HG03565 (cell line): ENCODE results near the gene SARDH.

ENCODE experiments used
- ATAC-seq: cut with Tn5 transposase; IDR thresholded peaks from one replicate; pipeline ENCODE4 v1.9.1; 2021; ENCODE audit warnings: mild to moderate bottlenecking, moderate library complexity; ENCODE audit not compliant: unreplicated experiment

Gene SARDH

DNA sequence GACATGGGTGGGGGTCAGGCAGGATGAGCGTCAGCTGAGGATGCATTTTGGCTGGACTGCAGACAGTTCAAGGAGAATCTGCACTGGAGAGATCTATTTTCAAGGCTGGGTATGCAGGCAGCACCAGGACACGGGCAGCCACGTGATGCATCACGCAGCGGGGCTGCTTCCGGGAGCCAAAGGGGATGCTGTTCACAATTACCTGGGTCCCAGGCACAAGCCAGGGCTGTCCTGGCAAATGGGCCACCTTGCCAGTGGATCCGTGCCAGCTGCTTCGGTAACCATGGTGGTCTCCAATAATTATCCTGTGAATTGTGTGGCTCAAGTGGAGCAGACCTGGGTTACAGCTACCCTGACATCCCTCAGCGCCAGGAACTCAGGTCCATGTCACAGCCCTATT, 84.5 kb downstream of the SARDH start:
- no peak for ATAC-seq

DNA sequence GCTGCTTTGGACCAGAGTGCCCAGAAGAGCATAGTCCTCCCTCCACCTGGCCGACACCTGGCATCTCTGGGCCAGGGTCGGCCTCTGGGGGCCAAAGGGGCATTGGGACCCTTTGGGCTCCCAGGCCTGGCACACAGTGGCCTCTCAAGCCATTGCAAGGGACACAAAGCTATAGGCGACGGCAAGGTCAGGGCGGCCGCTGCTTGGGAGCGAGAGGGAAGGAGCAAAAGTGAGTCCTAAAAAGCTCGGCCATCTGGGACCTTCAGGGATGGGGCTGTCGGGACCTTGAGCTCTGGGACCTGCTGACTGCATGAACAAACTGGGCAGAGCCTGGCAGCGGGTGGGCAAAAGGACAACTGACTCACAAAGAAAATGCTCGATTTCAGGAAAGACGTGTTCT, 88.1 kb downstream of the SARDH start:
- no peak for ATAC-seq

DNA sequence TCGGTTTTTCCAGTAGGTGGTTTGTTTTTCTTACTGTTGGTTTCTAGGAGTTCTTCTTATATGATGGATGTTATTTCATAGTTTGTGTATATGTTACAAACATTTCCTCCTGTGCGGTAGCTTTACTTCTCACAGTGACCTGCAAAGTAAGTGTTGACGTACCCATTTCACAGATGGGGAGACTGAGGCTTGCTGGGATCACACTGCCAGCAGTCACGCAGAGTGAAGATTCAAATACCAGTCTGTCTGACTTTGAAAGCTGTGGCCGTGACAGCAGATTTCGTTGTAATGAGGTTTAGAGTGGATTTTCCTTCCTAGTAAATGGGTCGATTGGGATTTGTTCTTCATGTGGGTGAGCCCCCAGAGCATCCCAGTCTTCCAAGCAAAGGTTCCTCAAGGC, 89.0 kb downstream of the SARDH start:
- ATAC-seq: no peak

DNA sequence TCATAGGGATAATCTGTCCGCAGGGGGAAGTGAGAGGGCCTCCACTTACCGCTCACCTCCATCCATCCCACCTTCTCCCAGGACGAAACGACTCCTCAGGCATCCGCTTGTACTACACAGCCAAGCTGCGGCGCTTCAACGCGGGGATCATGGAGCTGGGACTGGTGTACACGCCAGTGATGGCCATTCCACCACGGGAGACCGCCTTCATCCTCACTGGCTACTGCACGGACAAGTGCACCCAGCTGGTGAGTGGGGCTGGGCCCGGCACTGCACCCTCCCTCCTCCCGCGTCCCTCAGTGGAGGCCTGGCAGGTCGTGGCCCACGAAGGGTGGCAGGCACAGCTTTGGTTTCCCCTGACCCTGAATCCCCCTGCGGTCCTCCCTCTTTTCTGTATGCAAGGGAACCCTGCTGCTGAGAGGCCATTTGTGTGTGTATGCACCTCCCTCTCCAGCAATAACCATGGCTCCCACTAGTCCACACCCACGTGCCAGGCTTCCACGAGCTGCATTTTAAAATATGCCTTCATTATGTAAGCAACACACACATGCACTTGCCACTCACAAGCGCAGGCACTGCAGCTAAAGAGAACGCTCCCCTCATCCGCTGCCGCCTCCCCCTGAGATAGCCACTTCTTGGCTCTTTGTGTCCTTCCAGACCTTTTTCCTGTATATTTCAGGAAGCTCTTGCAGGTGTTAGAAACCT, 90.2 kb downstream of the SARDH start:
- ATAC-seq: no peak

DNA sequence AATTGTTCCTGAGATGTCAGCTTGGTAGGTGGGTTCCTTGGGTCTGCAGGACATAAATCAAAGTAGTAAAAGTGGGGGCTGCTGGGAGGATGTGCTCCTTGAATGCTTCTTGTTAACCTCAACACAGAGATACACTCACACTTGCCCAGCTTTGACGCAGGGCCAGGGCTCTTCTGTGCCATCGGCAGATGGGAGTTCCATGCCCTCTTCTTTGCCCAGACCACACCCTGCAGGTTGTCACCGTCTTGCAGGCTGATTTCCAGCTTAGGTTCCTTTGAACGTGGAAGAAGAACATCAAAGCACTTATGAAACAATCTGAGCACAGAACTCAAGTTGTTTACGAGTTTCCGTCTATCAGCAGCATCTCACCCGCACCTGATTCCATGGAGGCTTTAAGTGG, 91.0 kb downstream of the SARDH start:
- ATAC-seq: no peak

DNA sequence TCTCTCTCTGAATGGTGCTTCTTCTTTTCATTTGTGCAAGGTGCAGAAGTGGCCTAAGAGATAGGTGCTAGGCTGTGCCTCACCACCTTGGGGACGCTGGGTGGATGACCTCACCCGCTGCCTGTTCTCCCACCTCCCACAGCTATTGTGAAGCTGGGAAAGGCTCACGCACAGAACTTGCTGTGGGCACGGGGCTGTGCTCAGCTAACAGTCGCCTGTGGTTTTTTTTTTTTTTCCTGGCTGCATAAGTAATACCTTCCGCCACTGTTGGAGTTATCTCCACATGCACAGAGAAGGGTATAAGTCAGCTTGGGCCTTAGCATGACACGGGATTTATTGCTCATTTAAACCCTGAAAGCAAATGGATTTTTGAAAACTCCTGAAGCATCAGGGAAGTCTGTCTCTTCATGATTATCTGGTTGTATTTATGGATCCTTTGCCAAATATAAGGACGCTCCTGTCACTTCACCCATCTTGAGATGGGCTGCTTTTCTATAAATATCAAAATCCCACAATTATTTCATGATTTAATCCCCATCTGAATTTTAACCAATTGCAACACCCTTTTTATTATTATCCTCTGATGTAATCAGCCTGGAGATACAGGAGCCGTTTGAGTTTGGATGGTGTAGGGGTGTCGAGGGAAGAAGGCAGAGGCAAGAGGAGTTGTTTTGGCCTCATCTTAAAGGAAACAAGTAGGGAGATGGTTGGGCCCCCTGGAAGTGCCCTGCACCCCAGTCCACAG, 93.0 kb downstream of the SARDH start:
- ATAC-seq: no peak

DNA sequence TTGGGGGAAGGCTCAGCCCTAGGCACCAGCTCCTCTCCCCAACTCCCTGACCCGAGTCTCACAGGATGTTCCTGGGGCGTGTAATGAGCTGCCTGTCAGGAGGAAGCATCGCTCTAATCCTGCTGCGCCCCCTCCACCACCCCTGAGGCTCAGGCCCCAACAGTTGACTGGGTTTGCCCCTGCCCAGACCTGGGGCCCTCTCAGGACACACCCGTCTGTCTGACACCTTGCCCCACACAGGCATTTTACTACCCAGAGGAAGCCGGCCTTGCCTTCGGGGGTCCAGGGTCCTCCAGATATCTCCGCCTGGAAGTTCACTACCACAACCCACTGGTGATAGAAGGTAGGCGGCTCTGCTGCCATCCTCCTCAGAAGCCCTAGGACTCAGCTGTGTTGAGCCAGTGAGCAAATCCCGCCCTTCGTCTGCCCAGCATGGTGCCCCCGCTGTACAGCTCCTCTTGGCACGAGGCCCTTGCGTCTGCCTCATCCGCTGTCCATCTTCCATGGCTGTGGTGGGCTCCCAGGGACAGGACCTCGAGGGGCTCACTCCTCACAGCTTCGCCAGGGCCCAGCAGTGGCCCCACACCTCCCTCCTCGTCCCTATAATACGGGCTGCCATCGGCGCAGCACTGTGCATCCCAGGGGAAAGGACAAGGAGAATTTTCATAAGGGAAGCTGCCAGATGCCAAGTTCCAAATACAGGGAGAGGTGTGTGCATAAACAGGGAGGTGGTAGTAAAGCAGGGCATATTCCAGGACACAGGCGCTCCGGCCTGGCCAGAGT, 94.0 kb downstream of the SARDH start:
- no peak for ATAC-seq

DNA sequence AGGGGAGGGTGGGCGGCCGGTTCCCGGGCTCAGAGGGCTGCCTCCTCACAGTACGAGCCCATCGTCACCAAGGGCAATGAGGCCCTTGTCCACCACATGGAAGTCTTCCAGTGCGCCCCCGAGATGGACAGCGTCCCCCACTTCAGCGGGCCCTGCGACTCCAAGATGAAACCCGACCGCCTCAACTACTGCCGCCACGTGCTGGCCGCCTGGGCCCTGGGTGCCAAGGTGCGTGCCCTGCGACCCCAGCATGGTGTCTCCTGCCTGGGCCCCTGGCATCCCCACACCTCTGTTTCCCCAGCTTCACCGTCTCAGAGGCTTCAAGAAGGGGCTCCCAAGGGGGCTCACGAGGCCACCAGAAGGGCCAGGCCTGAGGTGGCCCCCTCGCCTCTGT, 94.8 kb downstream of the SARDH start:
- ATAC-seq: no peak

DNA sequence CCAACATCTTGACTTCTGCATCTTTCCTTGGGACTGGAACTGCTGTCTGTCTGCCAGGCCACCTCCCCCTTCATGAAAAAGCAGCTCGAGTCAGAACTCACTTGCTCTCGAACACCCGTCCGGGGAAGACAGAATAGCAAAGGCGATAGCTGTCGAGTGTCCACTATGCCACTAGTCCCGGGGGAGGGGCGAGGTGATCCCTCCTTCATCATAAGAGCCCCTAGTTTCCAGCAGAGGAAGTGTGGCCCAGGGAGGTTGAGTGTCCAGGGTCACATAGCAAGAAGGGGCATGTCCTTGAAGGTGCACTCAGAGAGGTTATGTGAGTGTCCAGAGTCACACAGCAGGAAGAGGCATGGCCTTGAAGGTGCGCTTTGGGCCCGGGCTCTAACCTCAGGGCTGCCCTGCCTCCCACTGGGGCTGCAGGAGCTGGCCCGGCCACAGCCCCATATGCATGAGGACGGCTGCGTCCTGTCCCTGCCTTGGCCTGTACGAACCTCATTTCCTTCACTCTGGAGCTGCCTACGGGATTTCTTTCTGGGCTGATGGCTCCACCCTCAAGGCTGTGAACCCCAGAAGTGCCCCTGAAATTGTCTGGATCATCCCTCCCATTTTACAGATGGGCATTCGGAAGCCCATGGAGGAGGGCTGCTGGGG, 95.3 kb downstream of the SARDH start:
- ATAC-seq: no peak

DNA sequence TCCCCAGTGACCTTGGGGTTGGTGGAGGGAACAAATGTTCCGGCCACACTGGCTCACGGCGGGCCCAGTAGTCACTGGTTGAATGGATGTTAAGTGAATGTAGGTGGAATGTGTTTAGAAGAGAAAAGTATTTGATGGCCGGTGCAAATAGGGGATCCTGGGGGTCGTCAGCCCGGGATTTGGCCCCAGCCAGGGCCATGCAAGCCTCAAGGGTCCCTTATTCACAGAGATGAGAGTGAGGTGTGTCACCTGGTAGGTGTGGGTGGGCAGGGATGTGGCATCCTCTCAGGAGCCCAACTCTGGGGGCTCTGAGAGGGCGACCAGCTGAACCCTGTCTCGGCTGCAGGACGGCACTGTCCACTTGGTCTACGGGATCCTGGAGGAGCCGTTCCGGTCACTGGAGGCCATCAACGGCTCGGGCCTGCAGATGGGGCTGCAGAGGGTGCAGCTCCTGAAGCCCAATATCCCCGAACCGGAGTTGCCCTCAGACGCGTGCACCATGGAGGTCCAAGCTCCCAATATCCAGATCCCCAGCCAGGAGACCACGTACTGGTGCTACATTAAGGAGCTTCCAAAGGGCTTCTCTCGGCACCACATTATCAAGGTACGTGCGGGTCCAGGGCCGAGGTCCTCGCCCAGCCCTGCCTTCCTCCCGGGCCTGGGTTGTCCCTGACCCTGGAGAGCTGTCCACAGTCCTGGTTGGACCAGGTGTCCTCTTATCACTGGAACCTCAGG, 96.1 kb downstream of the SARDH start:
- ATAC-seq: no peak

DNA sequence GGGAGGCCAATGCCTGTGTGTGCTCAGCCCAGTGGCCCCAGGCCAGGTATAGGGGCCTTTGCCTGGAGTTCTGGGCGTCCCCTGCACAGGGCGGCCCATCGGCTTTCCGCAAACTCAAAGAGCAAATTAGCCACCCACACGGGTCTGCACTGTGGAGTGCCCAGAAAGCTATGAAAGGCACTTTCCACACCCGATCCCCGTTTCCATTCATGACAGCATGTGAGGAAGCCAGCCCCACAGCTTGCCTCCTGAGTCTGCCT, 96.8 kb downstream of the SARDH start:
- ATAC-seq: no peak

DNA sequence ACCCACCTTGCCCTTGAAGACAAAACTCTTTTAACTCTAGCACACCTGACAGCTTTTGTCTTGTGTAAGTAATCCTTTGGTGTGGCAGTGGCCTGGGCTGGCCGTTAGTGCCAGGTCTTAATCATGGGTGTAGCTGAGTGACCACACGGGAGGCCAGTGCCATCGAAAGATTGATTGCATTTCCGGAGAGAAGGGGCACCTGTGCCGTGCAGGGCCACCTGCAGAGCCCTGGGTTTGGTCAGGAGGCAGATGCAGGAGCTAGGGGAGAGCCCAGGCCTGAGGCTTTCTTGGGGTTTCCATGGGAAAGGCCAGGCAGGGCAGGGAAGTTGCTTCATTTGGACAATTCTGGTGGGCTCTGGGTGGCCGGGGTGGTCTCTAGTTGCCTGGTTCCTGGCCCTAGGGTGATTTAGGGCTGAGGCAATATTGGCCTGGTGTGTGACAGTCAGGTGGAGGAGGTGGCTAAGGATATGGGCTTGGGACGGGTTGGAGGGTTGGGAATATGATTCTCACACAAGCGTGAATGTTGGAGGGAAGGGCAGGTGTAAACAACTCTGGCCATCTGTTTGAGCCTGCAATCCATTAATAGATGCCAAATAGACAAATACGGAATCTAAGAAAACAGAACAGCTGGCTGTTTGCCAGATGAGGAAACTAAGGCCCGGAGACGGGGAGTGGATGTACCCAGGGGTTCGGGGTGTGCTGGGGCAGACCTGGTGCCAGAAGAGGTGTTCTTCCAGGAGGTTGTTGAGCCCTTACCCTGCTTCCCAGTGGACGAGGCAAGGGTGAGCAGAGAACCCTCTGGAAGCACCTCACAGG, 97.4 kb downstream of the SARDH start:
- no peak for ATAC-seq

DNA sequence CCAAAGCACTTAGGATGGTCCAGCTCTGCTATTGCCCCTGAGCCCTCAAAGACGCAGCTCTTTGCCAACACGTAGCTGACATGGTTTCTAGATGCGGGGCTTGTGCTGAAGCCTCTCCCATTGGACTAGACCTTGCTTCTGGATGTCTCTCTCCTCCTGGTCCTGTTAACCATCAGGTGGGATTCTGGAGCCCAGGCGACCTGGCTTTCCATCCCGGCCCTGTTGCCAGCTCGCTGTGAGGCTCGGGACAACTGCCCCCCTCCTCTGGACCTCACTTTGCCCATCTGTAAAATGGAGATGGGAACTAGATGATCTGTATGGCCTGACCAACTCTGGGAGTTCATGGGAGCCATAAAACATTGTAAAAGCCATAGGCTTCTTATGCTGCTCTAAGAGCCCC, 98.0 kb downstream of the SARDH start:
- no peak for ATAC-seq

DNA sequence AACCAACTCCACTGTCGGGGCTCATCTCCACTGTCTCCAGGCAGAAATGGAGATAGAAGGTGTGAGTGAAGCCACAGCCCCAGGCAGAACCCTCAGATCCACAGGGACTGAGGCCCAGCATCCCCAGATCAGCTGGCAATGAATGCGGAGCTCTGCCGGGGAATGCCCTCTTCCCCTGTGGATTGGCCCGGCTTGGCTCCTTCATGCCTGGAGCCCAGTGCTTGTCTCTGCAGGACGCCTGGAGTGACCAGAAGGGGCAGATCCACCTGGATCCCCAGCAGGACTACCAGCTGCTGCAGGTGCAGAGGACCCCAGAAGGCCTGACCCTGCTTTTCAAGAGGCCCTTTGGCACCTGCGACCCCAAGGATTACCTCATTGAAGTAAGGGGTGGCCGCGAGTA, 98.5 kb downstream of the SARDH start:
- no peak for ATAC-seq

DNA sequence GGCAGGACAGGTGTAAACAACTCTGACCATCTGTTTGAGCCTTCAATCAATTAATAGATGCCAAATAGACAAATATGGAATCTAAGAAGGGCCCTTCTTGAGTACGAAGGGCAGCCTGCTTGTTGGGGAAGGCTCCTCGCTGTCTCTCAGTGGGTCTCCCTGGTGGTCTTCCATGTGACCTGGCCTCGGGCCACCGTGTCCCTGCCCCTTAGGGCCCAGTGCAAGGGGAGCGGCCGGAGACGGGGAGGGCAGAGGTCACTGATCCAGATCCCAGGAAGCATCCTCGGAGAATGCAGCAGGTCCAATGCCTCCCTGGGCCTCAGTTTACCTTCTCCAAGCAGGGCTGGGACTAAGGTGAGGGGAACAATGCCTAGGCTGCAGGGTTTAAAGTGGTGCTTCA, 99.4 kb downstream of the SARDH start:
- ATAC-seq: no peak

DNA sequence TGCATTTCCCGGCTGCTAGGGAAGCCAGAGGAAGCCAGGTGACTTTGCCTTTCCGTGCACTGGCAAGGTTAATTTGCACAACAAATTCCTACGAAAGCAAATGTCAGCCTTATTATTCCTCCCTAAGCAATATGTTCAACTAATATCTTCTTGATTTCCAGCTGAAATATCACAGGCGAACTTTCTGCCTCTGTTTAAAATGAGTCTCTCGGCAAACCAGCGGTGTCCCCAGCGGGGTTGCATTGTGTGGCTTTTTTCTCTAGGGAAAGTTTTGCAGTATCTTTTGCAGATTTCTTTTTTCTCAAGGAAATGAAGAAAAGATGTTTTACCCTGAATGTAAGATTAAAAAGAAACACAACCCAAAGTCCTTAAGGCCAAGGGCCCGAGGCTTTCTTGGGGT, 100.1 kb downstream of the SARDH start:
- no peak for ATAC-seq

DNA sequence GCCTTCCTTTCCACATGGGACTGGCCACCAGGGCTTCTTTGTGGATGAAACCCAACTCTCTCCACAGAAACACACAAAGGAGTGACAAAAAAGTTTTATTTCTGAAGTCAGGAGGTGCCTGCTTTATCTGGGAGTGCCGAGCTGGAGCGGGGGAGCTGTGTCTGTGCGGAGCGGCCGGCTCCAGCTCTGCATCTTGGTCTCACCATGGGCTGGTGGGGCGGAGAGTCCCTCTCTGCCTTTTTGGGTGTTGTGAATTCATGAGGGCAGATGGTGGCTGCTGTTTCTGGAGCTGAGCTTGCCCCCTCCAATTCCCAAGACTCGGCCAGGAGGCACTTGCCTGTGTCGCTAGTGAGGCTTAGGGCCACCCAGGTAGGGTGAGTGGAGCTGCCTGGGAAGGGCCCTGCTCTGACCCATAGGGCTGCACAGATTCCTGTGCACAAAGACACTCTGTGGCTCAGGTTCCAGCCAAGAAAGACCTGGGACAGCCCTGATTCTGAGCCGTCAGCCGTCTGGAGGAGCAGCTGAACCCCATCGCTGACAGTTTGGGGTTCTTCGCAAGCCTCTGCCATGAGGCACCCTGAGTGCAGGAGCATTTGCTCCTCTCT, 100.6 kb downstream of the SARDH start:
- ATAC-seq: no peak

DNA sequence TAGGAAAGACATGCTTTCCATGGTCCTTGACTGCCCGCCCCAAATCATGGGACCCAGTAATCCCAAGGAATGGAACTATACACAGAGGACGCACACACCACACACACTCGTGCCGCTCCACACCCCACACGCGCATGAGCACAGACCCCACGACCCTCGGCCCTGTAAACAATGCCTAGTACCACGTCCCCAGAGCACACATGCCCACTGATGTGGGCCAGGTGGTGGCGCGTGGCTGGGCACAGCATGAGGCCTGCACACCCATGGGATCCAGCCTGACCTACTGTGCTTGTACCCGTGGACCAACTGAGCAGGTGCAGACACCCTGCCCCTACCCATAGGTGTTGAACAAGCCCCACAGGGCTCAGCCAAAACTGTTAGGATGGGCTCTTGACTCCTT, 101.2 kb downstream of the SARDH start:
- no peak for ATAC-seq

DNA sequence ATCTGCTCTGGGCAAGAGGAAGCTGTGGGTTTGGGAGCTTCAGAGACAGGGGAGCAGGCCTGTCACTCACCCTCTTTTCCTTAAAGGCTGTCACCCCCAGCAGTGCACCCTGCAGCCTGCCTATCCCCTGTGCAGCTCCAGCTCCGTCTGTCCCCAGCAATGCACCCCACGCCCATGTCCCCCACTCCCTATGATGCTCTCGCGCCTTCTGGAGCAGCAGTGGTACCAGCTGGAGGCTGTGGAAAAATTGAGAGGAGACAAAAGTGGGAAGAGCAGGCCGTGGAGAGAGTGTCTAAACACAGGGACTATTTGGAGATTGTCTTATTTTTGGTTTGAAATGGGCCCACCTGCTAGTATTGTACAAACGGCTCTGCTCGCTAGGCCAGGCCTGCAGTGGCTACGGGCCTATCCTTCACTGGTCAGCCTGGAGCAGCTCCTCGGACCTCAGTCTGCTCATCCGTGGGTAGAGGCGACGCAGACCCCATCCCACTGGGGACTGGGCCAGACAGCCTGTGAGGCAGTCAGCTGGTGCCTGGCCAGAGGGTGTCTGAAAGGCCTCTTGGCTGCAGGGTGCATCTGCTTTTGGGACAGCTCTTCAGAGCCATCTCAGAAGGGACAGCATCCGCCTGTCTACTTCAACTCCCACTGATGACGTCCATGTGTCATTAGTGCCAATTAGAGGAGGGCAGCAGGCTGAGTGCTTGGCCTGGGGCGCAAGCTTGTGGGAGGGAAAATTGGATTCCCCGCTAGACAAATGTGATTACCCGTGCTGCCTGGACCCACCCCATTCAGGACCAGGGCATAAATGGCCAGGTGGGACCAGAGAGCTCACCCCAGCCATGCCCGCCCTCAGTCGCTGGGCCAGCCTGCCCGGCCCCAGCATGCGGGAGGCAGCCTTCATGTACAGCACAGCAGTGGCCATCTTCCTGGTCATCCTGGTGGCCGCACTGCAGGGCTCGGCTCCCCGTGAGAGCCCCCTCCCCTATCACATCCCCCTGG, 102.3 kb downstream of the SARDH start, which contains the start of gene DBH:
Gene DBH, plus strand, starts transcription at position 831 of the 999 bp plus-strand sequence. Its CDS starts 9 bp downstream, at position 840.
- no peak for ATAC-seq
